Activated CD8-positive, alpha-beta memory T cell treated with anti-CD3 and anti-CD28 coated beads, Interleukin-2, amount 50 U/mL, for 1 hour (primary cell): ENCODE results near the gene PLA2G12B.
"Not testable (repeated sequence)": the region's sequence is repeated elsewhere in the genome, so short reads cannot be mapped to it uniquely, and the experiment has no call there.

ENCODE experiments used
- DNase-seq: peaks from one replicate; pipeline ENCODE4 v3.0.0-alpha.2; 2020; ENCODE audit errors: extremely low read depth

PLA2G12B gene

GRCh38 chr10:72935361-72935760 lies 19.2 kb downstream of the PLA2G12B start:
- DNase-seq, result no peak

- no peak for DNase-seq
Observed at GRCh38 chr10:72932259-72933015, 22.2 kb downstream of the PLA2G12B start.

GRCh38 chr10:72930276-72930675 lies 24.3 kb downstream of the PLA2G12B start:
- no peak for DNase-seq

GRCh38 chr10:72928798-72929197 lies 25.8 kb downstream of the PLA2G12B start:
- no peak for DNase-seq

GRCh38 chr10:72927485-72927884 lies 27.1 kb downstream of the PLA2G12B start:
- DNase-seq, result no peak

DNA sequence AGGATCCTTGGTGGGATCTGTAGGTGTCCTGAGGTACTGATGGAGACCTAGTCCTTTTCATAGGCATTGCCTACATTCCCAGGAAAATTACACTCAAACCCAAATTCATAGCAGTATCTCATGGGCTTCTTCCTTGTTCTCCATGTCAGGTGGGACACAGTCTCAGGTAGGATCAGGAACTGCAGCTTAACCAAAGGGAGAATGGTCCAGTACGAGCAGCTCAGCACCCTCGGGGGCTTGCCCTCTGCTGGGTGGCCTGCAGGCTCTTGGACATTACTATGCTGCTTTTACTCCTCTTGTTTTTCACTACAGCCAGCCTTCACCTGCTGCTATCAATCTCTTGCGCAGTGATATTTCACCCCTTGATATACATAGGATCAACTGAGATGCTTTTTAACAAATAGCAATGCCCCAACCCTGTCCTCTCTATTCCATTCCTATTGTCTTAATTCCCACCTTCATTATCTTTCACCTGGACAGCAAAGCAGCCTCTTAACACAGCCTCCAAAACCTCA lies 28.6 kb downstream of the PLA2G12B start:
- no peak for DNase-seq

- no peak for DNase-seq
Observed at GRCh38 chr10:72924351-72924750, 30.3 kb downstream of the PLA2G12B start.

DNA sequence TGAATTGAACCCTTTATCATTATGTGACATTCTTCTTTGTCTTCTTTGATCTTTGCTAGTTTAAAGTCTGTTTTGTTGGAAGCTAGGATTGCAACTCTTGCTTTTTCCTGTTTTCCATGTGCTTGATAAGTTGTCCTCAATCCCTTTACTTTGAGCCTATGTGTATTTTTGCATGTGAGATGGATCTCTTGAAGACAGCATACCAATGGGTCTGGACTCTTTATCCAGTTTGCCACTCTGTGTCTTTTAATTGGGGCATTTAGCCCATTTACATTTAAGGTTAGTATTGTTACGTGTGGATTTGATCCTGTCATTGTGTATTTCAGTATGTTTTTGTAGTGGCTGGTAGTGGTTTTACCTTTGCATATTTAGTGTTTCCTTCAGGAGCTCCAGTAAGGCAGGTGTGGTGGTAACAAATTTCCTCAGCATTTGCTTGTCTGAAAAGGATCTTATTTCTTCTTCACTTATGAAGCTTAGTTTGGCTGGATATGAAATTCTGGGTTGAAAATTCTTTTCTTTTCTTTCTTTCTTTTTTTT lies 33.4 kb downstream of the PLA2G12B start:
- not testable (repeated sequence) for DNase-seq

DNA sequence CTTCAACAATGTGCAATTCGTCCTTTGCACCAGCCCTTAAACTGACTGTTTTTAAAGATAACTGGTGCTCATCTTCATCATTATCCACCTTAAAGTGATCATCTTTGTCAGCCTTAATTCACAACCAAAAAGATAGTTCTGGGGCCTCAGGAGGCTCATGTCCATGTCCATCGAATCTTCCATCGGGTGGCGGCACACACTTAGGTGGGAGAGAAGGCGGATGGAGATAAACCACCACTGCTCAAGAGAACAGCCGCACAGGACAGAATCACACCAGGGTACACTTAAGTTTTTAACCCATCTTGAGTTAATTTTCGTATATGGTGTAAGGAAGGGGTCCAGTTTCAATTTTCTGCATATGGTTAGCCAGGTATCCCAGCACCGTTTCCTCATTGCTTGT lies 36.3 kb downstream of the PLA2G12B start:
- DNase-seq, result no peak

DNA sequence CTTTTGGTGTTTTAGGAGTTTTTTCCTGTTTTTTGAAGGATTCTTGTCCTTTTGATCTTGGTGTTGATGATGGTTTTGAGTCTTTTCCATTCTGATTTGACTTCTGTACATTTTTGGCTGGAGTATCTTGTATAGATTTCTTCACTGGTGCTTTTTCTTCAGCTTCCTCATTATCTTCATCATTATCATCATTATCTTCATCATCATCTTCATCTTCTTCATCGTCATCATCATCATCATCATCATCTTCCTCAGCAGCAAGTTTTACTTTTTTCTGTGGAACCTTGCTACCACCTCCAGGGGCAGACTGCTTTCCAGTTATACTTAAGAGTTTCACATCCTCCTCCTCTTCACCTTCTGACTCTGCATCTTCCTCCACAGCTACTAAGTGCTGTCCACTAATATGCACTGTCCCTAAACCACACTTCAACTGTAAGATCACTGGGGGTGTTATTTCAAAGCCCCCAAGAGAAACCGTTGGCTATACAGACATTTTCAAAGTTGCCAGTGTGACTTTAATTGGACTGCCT lies 36.7 kb downstream of the PLA2G12B start:
- not testable (repeated sequence) for DNase-seq

- not testable (repeated sequence) for DNase-seq
Observed at GRCh38 chr10:72917201-72917600, 37.4 kb downstream of the PLA2G12B start.

- no peak for DNase-seq
Observed at GRCh38 chr10:72913287-72913686, 41.3 kb downstream of the PLA2G12B start.

DNA sequence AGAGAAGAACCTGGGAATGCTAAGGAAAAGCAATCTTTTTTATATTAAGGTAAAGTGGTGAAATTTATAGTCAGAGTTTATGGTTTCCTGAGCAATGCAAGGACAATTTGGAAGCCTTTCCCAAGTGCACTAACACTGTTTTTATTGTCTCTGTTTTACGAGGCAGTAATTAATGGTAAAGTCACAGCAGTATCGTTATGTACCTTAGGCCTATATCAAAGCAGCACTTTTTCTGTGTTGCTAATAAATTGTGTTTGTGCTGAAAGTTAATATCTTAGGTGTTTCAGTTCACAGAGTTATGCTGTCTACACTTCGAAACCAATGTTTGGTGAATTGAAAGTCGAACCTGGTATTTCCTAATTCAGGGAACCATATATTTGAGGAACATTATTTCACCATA lies 41.9 kb downstream of the PLA2G12B start:
- no peak for DNase-seq

GRCh38 chr10:72911758-72912157 lies 42.8 kb downstream of the PLA2G12B start:
- no peak for DNase-seq

- DNase-seq, result no peak
Observed at GRCh38 chr10:72910705-72911104, 43.9 kb downstream of the PLA2G12B start.

DNA sequence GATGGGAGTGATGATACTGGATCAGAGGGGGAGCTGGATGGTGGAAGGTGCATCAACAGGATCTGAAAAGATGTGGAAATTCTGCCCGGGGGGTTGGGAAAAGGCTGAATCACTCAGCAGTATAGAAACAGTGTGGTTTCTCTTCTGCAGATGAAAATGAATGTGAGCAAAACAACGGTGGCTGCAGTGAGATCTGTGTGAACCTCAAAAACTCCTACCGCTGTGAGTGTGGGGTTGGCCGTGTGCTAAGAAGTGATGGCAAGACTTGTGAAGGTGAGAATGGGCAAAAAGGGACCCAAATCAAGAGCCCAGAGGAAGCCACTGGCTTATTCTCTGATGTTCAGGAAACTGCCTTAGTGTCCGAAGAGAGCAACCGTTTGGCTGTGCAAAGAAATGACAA lies 48.2 kb downstream of the PLA2G12B start:
- DNase-seq, result no peak

GRCh38 chr10:72904806-72905205 lies 49.8 kb downstream of the PLA2G12B start:
- DNase-seq, result no peak

- DNase-seq, result not testable (repeated sequence)
Observed at GRCh38 chr10:72903941-72904446, 50.6 kb downstream of the PLA2G12B start.

GRCh38 chr10:72899545-72899944 lies 55.1 kb downstream of the PLA2G12B start:
- DNase-seq, result no peak

- no peak for DNase-seq
Observed at GRCh38 chr10:72898616-72899015, 56.0 kb downstream of the PLA2G12B start.

DNA sequence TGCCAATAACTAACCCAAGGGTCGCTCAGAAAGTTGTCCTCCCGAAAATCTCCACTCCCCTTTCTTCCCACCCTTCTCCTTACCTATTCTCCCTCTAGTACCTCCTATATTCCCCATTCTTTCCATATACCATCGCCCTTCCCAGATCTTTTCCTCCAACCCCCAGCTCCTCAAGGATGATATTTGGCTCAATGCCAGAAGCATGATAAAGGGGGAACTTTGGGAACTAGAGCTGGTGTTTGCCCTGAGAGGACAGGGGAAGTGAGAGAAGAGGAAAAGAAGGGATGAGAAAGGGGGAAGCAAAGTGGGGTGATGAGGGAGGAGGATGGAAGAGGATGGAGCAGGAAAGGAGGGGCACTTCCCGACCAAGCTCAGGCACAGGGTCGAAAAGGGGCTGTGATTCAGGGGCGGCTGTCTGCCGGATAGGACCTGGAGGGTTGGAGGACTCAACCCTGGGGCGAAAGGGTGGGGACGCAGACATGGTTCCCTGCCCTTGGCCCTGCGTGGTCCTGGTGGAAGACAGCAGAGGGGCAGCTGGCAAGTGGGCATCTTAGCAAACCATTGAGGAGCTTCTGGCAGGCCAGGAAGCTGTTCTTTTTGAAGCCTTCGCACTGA lies 59.3 kb downstream of the PLA2G12B start:
- DNase-seq, result no peak

DNA sequence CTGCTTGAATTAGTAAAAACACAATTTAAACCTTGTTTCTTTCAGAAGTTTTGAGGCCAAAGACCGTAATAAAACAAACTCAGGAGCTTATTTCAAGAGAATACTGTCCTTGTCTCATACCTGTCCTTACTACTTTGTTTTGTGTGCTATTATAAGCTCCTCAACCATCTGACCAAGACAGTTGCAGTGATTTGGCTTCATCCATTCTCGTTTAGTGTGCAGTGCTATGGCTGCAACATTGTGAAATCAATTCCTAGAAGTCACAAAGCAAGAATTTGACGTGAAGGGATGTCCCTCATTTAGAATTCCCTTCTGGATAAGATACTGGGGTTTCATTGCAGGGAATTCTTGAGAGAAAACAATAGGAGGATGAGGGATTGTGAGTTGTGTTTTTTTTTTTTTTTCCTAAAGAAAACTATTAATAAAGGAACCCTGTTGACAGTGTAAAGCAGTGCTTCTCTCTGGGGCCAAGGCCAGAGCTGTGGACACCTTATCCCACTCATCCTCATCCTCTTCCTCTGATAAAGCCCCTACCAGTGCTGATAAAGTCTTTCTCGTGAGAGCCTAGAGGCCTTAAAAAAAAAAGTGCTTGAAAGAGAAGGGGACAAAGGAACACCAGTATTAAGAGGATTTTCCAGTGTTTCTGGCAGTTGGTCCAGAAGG lies 61.3 kb downstream of the PLA2G12B start, which contains the start of gene OIT3:
OIT3 (plus strand) TSS at position 604 of the 663 bp plus-strand sequence. CDS start 60 bp downstream, outside the sequence.
- DNase-seq, result no peak
